SK-N-SH treated with all-trans-retinoic acid at 6 μM for 48 hours (cell line): ENCODE measurements around the gene COPS9.

Source experiments
- ATAC-seq: fragments of 200-7000 bp; cut with Tn5 transposase; 3 replicates; pipeline ENCODE4 v1.9.1; 2020; ENCODE audit warnings: mild to moderate bottlenecking, moderate library complexity
- ARNTL ChIP-seq: fragments of 450-650 bp; formaldehyde crosslinking; IDR thresholded peaks from 2 replicates; pipeline ENCODE4 v1.5.0; 2020; ENCODE audit warnings: low read depth, mild to moderate bottlenecking, moderate library complexity, borderline replicate concordance
- BACH2 ChIP-seq: fragments of 250-450 bp; sonication (Bioruptor Pico); IDR thresholded peaks from 2 replicates; pipeline ENCODE4 v1.9.0; 2021; ENCODE audit warnings: mild to moderate bottlenecking, borderline replicate concordance
- ESRRG ChIP-seq: fragments of 250-450 bp; sonication (Bioruptor Pico); IDR thresholded peaks from 2 replicates; pipeline ENCODE4 v1.6.1; 2021; ENCODE audit warnings: mild to moderate bottlenecking
- GLIS3 ChIP-seq: fragments of 250-450 bp; sonication (Bioruptor Pico); IDR thresholded peaks from 2 replicates; pipeline ENCODE4 v1.5.0; 2020; ENCODE audit warnings: mild to moderate bottlenecking, moderate library complexity
- ISL1 ChIP-seq: fragments of 250-450 bp; sonication (Bioruptor Pico); IDR thresholded peaks from 2 replicates; pipeline ENCODE4 v2.1.2; 2022; ENCODE audit warnings: mild to moderate bottlenecking, moderate library complexity
- OSR1 ChIP-seq: fragments of 250-450 bp; sonication (Bioruptor Pico); IDR thresholded peaks from 2 replicates; pipeline ENCODE4 v1.8.0; 2022; ENCODE audit warnings: moderate library complexity, mild to moderate bottlenecking, inconsistent platforms
- PPARA ChIP-seq: fragments of 250-450 bp; sonication (Bioruptor Pico); IDR thresholded peaks from 2 replicates; pipeline ENCODE4 v1.5.0; 2020; ENCODE audit warnings: mild to moderate bottlenecking, borderline replicate concordance
- RARB ChIP-seq: fragments of 250-450 bp; sonication (Bioruptor Pico); IDR thresholded peaks from 2 replicates; pipeline ENCODE4 v1.8.0; 2021; ENCODE audit warnings: mild to moderate bottlenecking, moderate library complexity
- SNAI2 ChIP-seq: fragments of 250-450 bp; sonication (Bioruptor Pico); IDR thresholded peaks from 2 replicates; pipeline ENCODE4 v1.5.0; 2020; ENCODE audit warnings: mild to moderate bottlenecking, moderate library complexity
- TCF4 ChIP-seq: fragments of 250-450 bp; sonication (Bioruptor Pico); IDR thresholded peaks from 2 replicates; pipeline ENCODE4 v1.8.0; 2021; ENCODE audit warnings: mild to moderate bottlenecking, moderate library complexity, borderline replicate concordance
- TOX ChIP-seq: fragments of 250-450 bp; sonication (Bioruptor Pico); IDR thresholded peaks from 2 replicates; pipeline ENCODE4 v1.8.0; 2021; ENCODE audit warnings: mild to moderate bottlenecking, moderate library complexity, borderline replicate concordance
- ZC3H10 ChIP-seq: fragments of 250-450 bp; sonication (Bioruptor Pico); IDR thresholded peaks from 2 replicates; pipeline ENCODE4 v1.5.1; 2021; ENCODE audit warnings: mild to moderate bottlenecking, moderate library complexity
- ZFP3 ChIP-seq: fragments of 250-450 bp; sonication (Bioruptor Pico); IDR thresholded peaks from 2 replicates; pipeline ENCODE4 v1.5.0; 2020; ENCODE audit warnings: mild to moderate bottlenecking, moderate library complexity
- ZFP30 ChIP-seq: fragments of 450-650 bp; formaldehyde crosslinking; IDR thresholded peaks from 2 replicates; pipeline ENCODE4 v1.5.0; 2022; ENCODE audit warnings: mild to moderate bottlenecking, moderate library complexity
- ZNF70 ChIP-seq: fragments of 450-650 bp; formaldehyde crosslinking; IDR thresholded peaks from 2 replicates; pipeline ENCODE4 v1.5.0; 2020; ENCODE audit warnings: mild to moderate bottlenecking, moderate library complexity
- ZNF8 ChIP-seq: fragments of 450-650 bp; formaldehyde crosslinking; IDR thresholded peaks from 2 replicates; pipeline ENCODE4 v1.5.0; 2020; ENCODE audit warnings: mild to moderate bottlenecking, moderate library complexity
- TF ChIP-seq, protein P1 (sequence below): fragments of 250-450 bp; sonication (Bioruptor Pico); IDR thresholded peaks from 2 replicates; pipeline ENCODE4 v1.8.0; 2020; ENCODE audit warnings: mild to moderate bottlenecking, moderate library complexity, borderline replicate concordance
- TF ChIP-seq, protein P2 (sequence below): fragments of 250-450 bp; sonication (Bioruptor Pico); IDR thresholded peaks from 2 replicates; pipeline ENCODE4 v1.5.1; 2020; ENCODE audit warnings: low read depth, mild to moderate bottlenecking, moderate library complexity
- TF ChIP-seq, protein P3 (sequence below): fragments of 250-450 bp; sonication (Bioruptor Pico); IDR thresholded peaks from 2 replicates; pipeline ENCODE4 v1.5.1; 2021; ENCODE audit warnings: mild to moderate bottlenecking, moderate library complexity

The COPS9 gene

DNA sequence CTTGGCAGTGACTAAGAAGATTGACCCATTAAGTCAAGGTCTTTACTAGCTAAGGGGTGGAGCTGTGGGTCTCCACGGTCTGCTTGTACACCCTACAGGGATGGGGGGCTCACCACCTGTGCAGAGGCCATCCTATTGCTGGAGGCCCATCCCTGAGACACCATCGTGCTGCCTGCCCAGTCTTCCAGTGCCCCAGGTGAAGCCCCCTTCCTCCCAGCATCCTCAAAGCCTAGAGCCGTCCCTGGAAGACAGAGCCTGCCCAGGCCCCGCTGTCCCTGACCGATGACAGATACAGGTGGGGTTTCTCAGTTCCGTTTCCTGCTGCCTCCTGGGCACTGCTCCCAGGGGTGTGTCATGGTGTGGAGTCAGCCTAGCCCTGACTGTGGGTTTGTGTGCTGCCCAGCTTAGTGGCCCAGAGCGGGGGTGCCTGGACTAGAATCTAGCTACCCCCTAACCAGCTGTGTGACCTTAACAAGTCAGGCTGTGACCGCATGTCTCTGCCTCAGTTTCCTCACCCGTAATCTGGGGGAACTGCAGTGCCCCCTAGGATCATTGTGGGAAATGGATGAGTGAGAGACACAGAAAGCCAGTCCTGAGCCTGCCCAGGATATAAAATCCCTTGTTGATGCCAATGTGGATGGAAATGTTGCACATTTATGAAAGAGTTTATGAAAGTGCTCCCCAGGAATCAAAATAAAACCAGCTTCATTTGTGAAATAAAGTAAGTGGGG, 2.3 kb upstream of the COPS9 start:
- TF ChIP-seq, protein P1, sequence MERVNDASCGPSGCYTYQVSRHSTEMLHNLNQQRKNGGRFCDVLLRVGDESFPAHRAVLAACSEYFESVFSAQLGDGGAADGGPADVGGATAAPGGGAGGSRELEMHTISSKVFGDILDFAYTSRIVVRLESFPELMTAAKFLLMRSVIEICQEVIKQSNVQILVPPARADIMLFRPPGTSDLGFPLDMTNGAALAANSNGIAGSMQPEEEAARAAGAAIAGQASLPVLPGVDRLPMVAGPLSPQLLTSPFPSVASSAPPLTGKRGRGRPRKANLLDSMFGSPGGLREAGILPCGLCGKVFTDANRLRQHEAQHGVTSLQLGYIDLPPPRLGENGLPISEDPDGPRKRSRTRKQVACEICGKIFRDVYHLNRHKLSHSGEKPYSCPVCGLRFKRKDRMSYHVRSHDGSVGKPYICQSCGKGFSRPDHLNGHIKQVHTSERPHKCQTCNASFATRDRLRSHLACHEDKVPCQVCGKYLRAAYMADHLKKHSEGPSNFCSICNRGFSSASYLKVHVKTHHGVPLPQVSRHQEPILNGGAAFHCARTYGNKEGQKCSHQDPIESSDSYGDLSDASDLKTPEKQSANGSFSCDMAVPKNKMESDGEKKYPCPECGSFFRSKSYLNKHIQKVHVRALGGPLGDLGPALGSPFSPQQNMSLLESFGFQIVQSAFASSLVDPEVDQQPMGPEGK: no peak
- TF ChIP-seq GLIS3 (no peak), ARNTL (CRISPR knock-in tag) (no peak), ZFP30 (no peak), ISL1 (CRISPR knock-in tag) (no peak), ZNF8 (CRISPR knock-in tag) (no peak), ZFP3 (CRISPR knock-in tag) (no peak), ZC3H10 (no peak)
- TF ChIP-seq, protein P2, sequence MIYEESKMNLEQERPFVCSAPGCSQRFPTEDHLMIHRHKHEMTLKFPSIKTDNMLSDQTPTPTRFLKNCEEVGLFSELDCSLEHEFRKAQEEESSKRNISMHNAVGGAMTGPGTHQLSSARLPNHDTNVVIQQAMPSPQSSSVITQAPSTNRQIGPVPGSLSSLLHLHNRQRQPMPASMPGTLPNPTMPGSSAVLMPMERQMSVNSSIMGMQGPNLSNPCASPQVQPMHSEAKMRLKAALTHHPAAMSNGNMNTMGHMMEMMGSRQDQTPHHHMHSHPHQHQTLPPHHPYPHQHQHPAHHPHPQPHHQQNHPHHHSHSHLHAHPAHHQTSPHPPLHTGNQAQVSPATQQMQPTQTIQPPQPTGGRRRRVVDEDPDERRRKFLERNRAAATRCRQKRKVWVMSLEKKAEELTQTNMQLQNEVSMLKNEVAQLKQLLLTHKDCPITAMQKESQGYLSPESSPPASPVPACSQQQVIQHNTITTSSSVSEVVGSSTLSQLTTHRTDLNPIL (CRISPR knock-in tag): no peak
- TF ChIP-seq, protein P3, sequence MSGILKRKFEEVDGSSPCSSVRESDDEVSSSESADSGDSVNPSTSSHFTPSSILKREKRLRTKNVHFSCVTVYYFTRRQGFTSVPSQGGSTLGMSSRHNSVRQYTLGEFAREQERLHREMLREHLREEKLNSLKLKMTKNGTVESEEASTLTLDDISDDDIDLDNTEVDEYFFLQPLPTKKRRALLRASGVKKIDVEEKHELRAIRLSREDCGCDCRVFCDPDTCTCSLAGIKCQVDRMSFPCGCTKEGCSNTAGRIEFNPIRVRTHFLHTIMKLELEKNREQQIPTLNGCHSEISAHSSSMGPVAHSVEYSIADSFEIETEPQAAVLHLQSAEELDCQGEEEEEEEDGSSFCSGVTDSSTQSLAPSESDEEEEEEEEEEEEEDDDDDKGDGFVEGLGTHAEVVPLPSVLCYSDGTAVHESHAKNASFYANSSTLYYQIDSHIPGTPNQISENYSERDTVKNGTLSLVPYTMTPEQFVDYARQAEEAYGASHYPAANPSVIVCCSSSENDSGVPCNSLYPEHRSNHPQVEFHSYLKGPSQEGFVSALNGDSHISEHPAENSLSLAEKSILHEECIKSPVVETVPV (CRISPR knock-in tag): no peak
- ATAC-seq: no peak

- TF ChIP-seq OSR1 (CRISPR knock-in tag): no peak
- no peak for TF ChIP-seq PPARA (CRISPR knock-in tag)
- TF ChIP-seq BACH2 (CRISPR knock-in tag): no peak
- no peak for TF ChIP-seq ARNTL (CRISPR knock-in tag)
- no peak for TF ChIP-seq ZC3H10
- TF ChIP-seq GLIS3: no peak
- TF ChIP-seq SNAI2 (CRISPR knock-in tag): no peak
- TF ChIP-seq ESRRG (CRISPR knock-in tag): no peak
- TF ChIP-seq TOX (CRISPR knock-in tag): no peak
- TF ChIP-seq, protein P2 (CRISPR knock-in tag): no peak
- TF ChIP-seq ZFP3 (CRISPR knock-in tag): no peak
- ATAC-seq: no peak
Observed at GRCh38 chr2:240137596-240138253, 1.6 kb upstream of the COPS9 start.

- ATAC-seq: no peak
- TF ChIP-seq PPARA (CRISPR knock-in tag) (no peak), ESRRG (CRISPR knock-in tag) (no peak), GLIS3 (no peak), RARB (CRISPR knock-in tag) (no peak), TCF4 (CRISPR knock-in tag) (no peak), ISL1 (CRISPR knock-in tag) (no peak), SNAI2 (CRISPR knock-in tag) (no peak), ZNF8 (CRISPR knock-in tag) (no peak), ZFP3 (CRISPR knock-in tag) (no peak), ZFP30 (no peak), TOX (CRISPR knock-in tag) (no peak), ARNTL (CRISPR knock-in tag) (no peak), BACH2 (CRISPR knock-in tag) (no peak), ZC3H10 (no peak), ZNF70 (CRISPR knock-in tag) (no peak)
- TF ChIP-seq, protein P3 (CRISPR knock-in tag): no peak
- TF ChIP-seq, protein P2 (CRISPR knock-in tag): no peak
- TF ChIP-seq, protein P1: no peak
- TF ChIP-seq, all 23 proteins: peak for 0
Observed at GRCh38 chr2:240136671-240137292, 677 bp upstream of the COPS9 start.
